HepG2 (cell line): Measurements from ENCODE around the gene SMAP1. TPM values are rescaled to one million over a fixed set of nuclear protein-coding genes. Genes with fewer than 3 reads are reported as not detected.

ENCODE experiments used
- ATAC-seq: fragments of 200-7000 bp; cut with Tn5 transposase; 3 replicates; pipeline ENCODE4 v1.9.1; 2020; ENCODE audit warnings: mild to moderate bottlenecking, moderate library complexity
- BruUV-seq: library from RNA; stranded (reverse); fragments of 400-500 nt; replicated peaks from 2 replicates; lab custom pipeline; 2021; lab: Mats Ljungman, UMichigan
- CTCF ChIA-PET: fragments of 300-600 bp; formaldehyde crosslinking; extraction: SDS; loops from one replicate; lab custom pipeline; 2021; ENCODE audit warnings: low total read pairs, inconsistent platforms, low intra/inter-chr PET ratio; lab: Yijun Ruan, JAX
- POLR2A ChIA-PET: fragments of 350-600 bp; sonication (Branson Sonifier 250); formaldehyde crosslinking; loops from one replicate; lab custom pipeline; 2020; ENCODE audit warnings: antibody characterized with exemption, inconsistent platforms; lab: Yijun Ruan, JAX
- DNase-seq: peaks from one replicate; pipeline ENCODE4 v3.0.0-alpha.2; 2015; ENCODE audit warnings: low spot score
- FAIRE-seq: peaks from 3 replicates; lab custom pipeline; 2011; peaks lifted over from hg19 to GRCh38; lab: Jason Lieb, UNC
- H2AFZ ChIP-seq: one replicate; pipeline ENCODE4 v1.6.1; 2011; ENCODE audit warnings: low read length, inconsistent platforms
- H3K27ac ChIP-seq: fragments of 300-600 bp; 3 replicates; pipeline ENCODE4 v1.8.0; 2011; ENCODE audit warnings: mixed run types, mild to moderate bottlenecking, mixed read lengths, low read length, inconsistent platforms; ENCODE audit not compliant: insufficient read depth; ENCODE audit errors: extremely low read length
- H3K27me3 ChIP-seq, 2 experiments: fragments of 200-600 bp in 1 of 2; 2 replicates in 1 of 2; 3 replicates in 1 of 2; pipeline versions ENCODE4 v1.6.0 to v1.8.0; 2011; ENCODE audit warnings: low read length in 2 of 2, mild to moderate bottlenecking in 2 of 2, moderate library complexity in 2 of 2, inconsistent platforms in 1 of 2; ENCODE audit not compliant: insufficient read depth in 2 of 2, control insufficient read depth in 1 of 2
- H3K36me3 ChIP-seq, 2 experiments: fragments of 200-600 bp in 1 of 2; replicated peaks in 1 of 2; 2 replicates in 1 of 2; 3 replicates in 1 of 2; pipeline versions ENCODE4 v1.5.1 to v1.8.0; 2011; ENCODE audit warnings: low read length in 2 of 2, inconsistent platforms in 1 of 2; ENCODE audit not compliant: insufficient read depth in 2 of 2, control insufficient read depth in 1 of 2
- H3K4me1 ChIP-seq: 2 replicates; pipeline ENCODE4 v1.5.1; 2012; ENCODE audit warnings: low read length, inconsistent platforms; ENCODE audit not compliant: insufficient read depth
- H3K4me2 ChIP-seq: 2 replicates; pipeline ENCODE4 v1.6.0; 2011; ENCODE audit warnings: low read depth, low read length, inconsistent platforms
- H3K4me3 ChIP-seq, 3 experiments: fragments of 200-600 bp in 1 of 3; sonication (generic), shearing (Covaris generic) in 1 of 3; replicated peaks in 1 of 3; 2 replicates each; pipeline ENCODE4 v1.5.1; 2011 to 2016; ENCODE audit warnings: low read length in 3 of 3, inconsistent platforms in 2 of 3, low read depth in 2 of 3, mild to moderate bottlenecking in 2 of 3, control low read depth in 1 of 3, mixed read lengths in 1 of 3; ENCODE audit not compliant: insufficient read depth in 1 of 3
- H3K79me2 ChIP-seq: one replicate; pipeline ENCODE4 v1.6.1; 2011; ENCODE audit warnings: low read length, inconsistent platforms; ENCODE audit not compliant: insufficient read depth
- H3K9ac ChIP-seq: 2 replicates; pipeline ENCODE4 v1.6.0; 2011; ENCODE audit warnings: mild to moderate bottlenecking, low read depth, low read length, inconsistent platforms; ENCODE audit not compliant: insufficient read depth
- H3K9me3 ChIP-seq: 2 replicates; pipeline ENCODE4 v1.5.1; 2012; ENCODE audit warnings: mild to moderate bottlenecking, low read length
- H4K20me1 ChIP-seq: 2 replicates; pipeline ENCODE4 v1.6.0; 2011; ENCODE audit warnings: inconsistent platforms, mild to moderate bottlenecking, low read length, moderate library complexity; ENCODE audit not compliant: insufficient read depth
- CHD2 ChIP-seq: IDR thresholded peaks from 2 replicates; pipeline ENCODE4 v1.6.1; 2011; ENCODE audit warnings: low read depth, low read length, improper control_type of control experiment
- MEIS1 ChIP-seq: sonication (generic); formaldehyde crosslinking; IDR thresholded peaks from 2 replicates; pipeline ENCODE4 v1.9.0; 2021; ENCODE audit warnings: mild to moderate bottlenecking, missing genetic modification reagents, moderate library complexity, borderline replicate concordance
- NFE2 ChIP-seq: sonication (generic); formaldehyde crosslinking; IDR thresholded peaks from 2 replicates; pipeline ENCODE4 v1.4.0; 2020; ENCODE audit warnings: missing genetic modification reagents
- NR2F1 ChIP-seq, 2 experiments: fragments of 450-650 bp in 1 of 2; formaldehyde crosslinking in 1 of 2; IDR thresholded peaks; 2 replicates each; pipeline versions ENCODE4 v1.5.0 to v1.6.1; 2016 to 2020; ENCODE audit warnings: mild to moderate bottlenecking in 1 of 2, missing compliant biosample characterization in 1 of 2, missing genetic modification reagents in 1 of 2, moderate library complexity in 1 of 2
- SRSF9 ChIP-seq: fragments of 200-400 bp; formaldehyde crosslinking; IDR thresholded peaks from 2 replicates; pipeline ENCODE4 v1.6.1; 2018; ENCODE audit warnings: borderline replicate concordance, mild to moderate bottlenecking, low read depth, low read length; ENCODE audit not compliant: insufficient read depth, poor library complexity, severe bottlenecking
- STAT5B ChIP-seq: sonication (generic); formaldehyde crosslinking; IDR thresholded peaks from 2 replicates; pipeline ENCODE4 v1.4.0; 2020; ENCODE audit warnings: missing genetic modification reagents
- UBTF ChIP-seq: sonication (generic); formaldehyde crosslinking; IDR thresholded peaks from 2 replicates; pipeline ENCODE4 v1.4.0; 2020; ENCODE audit warnings: mild to moderate bottlenecking, missing genetic modification reagents
- ZBED4 ChIP-seq: sonication (generic); formaldehyde crosslinking; IDR thresholded peaks from 2 replicates; pipeline ENCODE4 v1.4.0; 2020; ENCODE audit warnings: missing genetic modification reagents, borderline replicate concordance
- ZBTB3 ChIP-seq: sonication (generic); formaldehyde crosslinking; IDR thresholded peaks from 2 replicates; pipeline ENCODE4 v1.4.0; 2020; ENCODE audit warnings: low read depth, mild to moderate bottlenecking, moderate library complexity, missing genetic modification reagents, borderline replicate concordance
- ZMAT3 ChIP-seq: sonication (generic); formaldehyde crosslinking; conservative IDR thresholded peaks from 2 replicates; pipeline ENCODE4 v1.7.0; 2021; ENCODE audit warnings: missing genetic modification reagents
- ZNF10 ChIP-seq: sonication (generic); formaldehyde crosslinking; IDR thresholded peaks from 2 replicates; pipeline ENCODE4 v1.4.0; 2020; ENCODE audit warnings: mild to moderate bottlenecking, low read depth, missing genetic modification reagents, borderline replicate concordance
- ZNF326 ChIP-seq: sonication (generic); formaldehyde crosslinking; IDR thresholded peaks from 2 replicates; pipeline ENCODE4 v1.4.0; 2020; ENCODE audit warnings: missing genetic modification reagents, borderline replicate concordance
- ZNF512 ChIP-seq: sonication (generic); formaldehyde crosslinking; IDR thresholded peaks from 2 replicates; pipeline ENCODE4 v1.4.0; 2020; ENCODE audit warnings: mild to moderate bottlenecking, missing genetic modification reagents
- ZNF777 ChIP-seq: sonication (generic); formaldehyde crosslinking; IDR thresholded peaks from 2 replicates; pipeline ENCODE4 v1.4.0; 2020; ENCODE audit warnings: missing genetic modification reagents
- in situ Hi-C: cut with HindIII; loops from 2 replicates; pipeline ENCODE4 v1.10.0; 2017; ENCODE audit warnings: low pct_unique_long_range_greater_than_20kb; ENCODE audit not compliant: extremely low pct_ligation_motif_present
- intact Hi-C: fragments of 100-400 bp; cut with micrococcal nuclease; formaldehyde crosslinking; loops from one replicate; pipeline ENCODE4 v1.10.0; 2022; ENCODE audit not compliant: unreplicated experiment
- polyA plus RNA-seq, 8 experiments: library from polyadenylated mRNA; depleted of rRNA in 3 of 8; stranded (reverse) in 7 of 8; unstranded in 1 of 8; fragments of >200 nt; fragmentation: Illumina TruSeq in 4 of 8; extraction: Trizol in 4 of 8; gene quantifications; 2 replicates each; pipeline versions ENCODE4 v1.2.1 to v1.2.3, GENCODE V29; 2011 to 2016; ENCODE audit warnings: low read depth in 4 of 8, missing spikeins in 1 of 8, mixed read lengths in 1 of 8; ENCODE audit not compliant: insufficient read depth in 1 of 8
- total RNA-seq, 5 experiments: library from RNA; depleted of rRNA; stranded (reverse); fragments of >200 nt; fragmentation: Illumina TruSeq; extraction: Trizol; gene quantifications; 2 replicates each; pipeline ENCODE4 v1.2.3, GENCODE V29; 2016; ENCODE audit warnings: low read depth in 1 of 5
- TF ChIP-seq, protein P1 (sequence below): sonication (generic); formaldehyde crosslinking; IDR thresholded peaks from 2 replicates; pipeline ENCODE4 v1.4.0; 2020; ENCODE audit warnings: missing genetic modification reagents

SMAP1 gene
- total and polyA plus RNA-seq, 2 of the 13 experiments (the other 11 are each of a cell fraction or from before 2014, with no cell fraction given) = 13.4 to 17.8 TPM

DNA sequence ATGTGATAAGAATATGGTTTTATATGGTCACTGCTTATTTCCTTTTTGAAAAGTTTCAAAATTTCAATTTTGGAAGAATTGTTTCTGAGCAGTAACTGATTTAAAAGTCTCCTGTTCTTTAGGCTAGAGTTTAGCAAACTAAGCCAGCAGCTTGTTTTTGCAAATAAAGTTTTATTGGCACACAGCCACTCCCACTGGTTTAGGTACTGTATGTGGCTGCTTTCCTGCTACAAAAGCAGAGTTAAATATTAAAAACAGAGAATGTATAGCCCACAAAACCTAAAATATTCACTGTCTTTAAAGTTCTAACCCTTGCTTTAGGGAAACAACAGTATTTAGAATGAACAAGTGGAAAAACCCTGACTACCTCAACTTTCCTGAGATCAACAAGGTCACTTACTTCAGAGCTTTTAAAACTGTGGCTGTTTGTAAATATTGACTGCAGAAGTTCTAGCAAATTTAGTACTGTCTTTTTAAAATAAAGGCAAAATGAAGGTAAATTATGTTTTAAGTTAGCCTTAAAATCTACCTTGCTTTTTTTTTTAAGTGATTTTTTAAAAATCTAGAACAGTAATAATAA lies 185.1 kb downstream of the SMAP1 start:
- Histone ChIP-seq H3K36me3 (0 out of 5 replicates have a peak, but pooled peaks cover 0 to 4% of the 10 kb centered on the region in 2 experiments), H3K79me2 (no peaks in the 10 kb centered on the region), H3K9me3 (no peaks in the 10 kb centered on the region), H2AFZ (no peak overlapping the region), H3K4me3 (no peak overlapping the region), H3K27ac (peak overlapping the region; percentile 61), H3K27me3 (no peaks in the 10 kb centered on the region), H3K4me2 (peak overlapping the region; percentile 13; the same call in 1 of the 2 replicates), H3K4me1 (peaks cover 52% of the 10 kb centered on the region), H4K20me1 (no peaks in the 10 kb centered on the region), H3K9ac (no peak overlapping the region)
- in situ Hi-C loops (no loop called here), intact Hi-C loops (loop anchor here (2.0 kb wide), 1 partner anchor 14 kb away; no protein-coding TSS in a partner anchor)
- no TSS peak for BruUV-seq
- ChIA-PET POLR2A (no interaction called here), CTCF (no interaction called here)
- FAIRE-seq (no peak), DNase-seq (peak; percentile 23), ATAC-seq (peak; percentile 55; the same call in 1 of the 3 replicates)
- no peak for TF ChIP-seq STAT5B (CRISPR knock-in tag)
- TF ChIP-seq ZNF512 (CRISPR knock-in tag) = no peak
- TF ChIP-seq ZNF10 (CRISPR knock-in tag) = no peak
- TF ChIP-seq, protein P1, sequence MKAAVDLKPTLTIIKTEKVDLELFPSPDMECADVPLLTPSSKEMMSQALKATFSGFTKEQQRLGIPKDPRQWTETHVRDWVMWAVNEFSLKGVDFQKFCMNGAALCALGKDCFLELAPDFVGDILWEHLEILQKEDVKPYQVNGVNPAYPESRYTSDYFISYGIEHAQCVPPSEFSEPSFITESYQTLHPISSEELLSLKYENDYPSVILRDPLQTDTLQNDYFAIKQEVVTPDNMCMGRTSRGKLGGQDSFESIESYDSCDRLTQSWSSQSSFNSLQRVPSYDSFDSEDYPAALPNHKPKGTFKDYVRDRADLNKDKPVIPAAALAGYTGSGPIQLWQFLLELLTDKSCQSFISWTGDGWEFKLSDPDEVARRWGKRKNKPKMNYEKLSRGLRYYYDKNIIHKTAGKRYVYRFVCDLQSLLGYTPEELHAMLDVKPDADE (CRISPR knock-in tag) = no peak
- TF ChIP-seq ZMAT3 (CRISPR knock-in tag) = no peak
- TF ChIP-seq UBTF = no peak
- TF ChIP-seq CHD2 = no peak
- TF ChIP-seq SRSF9 = no peak
- no peak for TF ChIP-seq ZBED4 (CRISPR knock-in tag)
- no peak for TF ChIP-seq ZNF326 (CRISPR knock-in tag)
- TF ChIP-seq MEIS1 (CRISPR knock-in tag) = no peak
- no peak for TF ChIP-seq ZBTB3 (CRISPR knock-in tag)
- no peak for TF ChIP-seq NFE2
- TF ChIP-seq NR2F1 (CRISPR knock-in tag; IDR thresholded peaks at IDR 0.05) = peak in 1 of 2 experiments; percentile 65; a peak in 2 of 4 replicates
- TF ChIP-seq ZNF777 = no peak
